Loucy (cell line): Measurements from ENCODE around the gene MARVELD2.

ENCODE experiments used
- CTCF ChIP-seq: fragments of 200-600 bp; sonication (generic); conservative IDR thresholded peaks from 2 replicates; pipeline ENCODE4 v1.5.1; 2014; ENCODE audit warnings: mild to moderate bottlenecking, antibody characterized with exemption, low read length
- EZH2phosphoT487 ChIP-seq: fragments of 200-600 bp; IDR thresholded peaks from 2 replicates; pipeline ENCODE4 v1.6.1; 2018; ENCODE audit warnings: antibody characterized with exemption, mild to moderate bottlenecking, moderate library complexity, borderline replicate concordance

- TF ChIP-seq CTCF: no peak
- TF ChIP-seq EZH2phosphoT487: no peak
Measured at GRCh38 chr5:69485471-69485870, 70.6 kb downstream of the MARVELD2 start.
